ENCODE results near the gene MAP1S. TPM values are rescaled to one million over a fixed set of nuclear protein-coding genes. Genes with fewer than 3 reads are reported as not detected.

MAP1S gene
- total RNA-seq, 2 donors from 2014 or later = 26.8 to 31.2 TPM

GRCh38 chr19:17751912-17752273, 32.6 kb downstream of the MAP1S start:
- Histone ChIP-seq H3K27me3 (no peaks in the 10 kb centered on the region), H3K36me3 (no peaks in the 10 kb centered on the region), H3K27ac (no peak overlapping the region), H3K4me1 (peaks cover 0 to 13% of the 10 kb centered on the region in 2 donors), H3K9me3 (no peaks in the 10 kb centered on the region), H3K4me3 (no peak overlapping the region)
- no peak for DNase-seq (ENCODE audit: low spot score)
- no peak for TF ChIP-seq CTCF (IDR thresholded peaks at IDR 0.05)

GRCh38 chr19:17752865-17753639, 33.8 kb downstream of the MAP1S start:
- Histone ChIP-seq H3K4me3 (no peak overlapping the region), H3K36me3 (no peaks in the 10 kb centered on the region), H3K27me3 (no peaks in the 10 kb centered on the region), H3K4me1 (peaks cover 0 to 3% of the 10 kb centered on the region in 2 donors), H3K27ac (no peak overlapping the region), H3K9me3 (no peaks in the 10 kb centered on the region)
- DNase-seq (ENCODE audit: low spot score) = no peak
- no peak for TF ChIP-seq CTCF (IDR thresholded peaks at IDR 0.05)

GRCh38 chr19:17753976-17754375, 34.7 kb downstream of the MAP1S start:
- DNase-seq (ENCODE audit: low spot score) = no peak
- H3K36me3 ChIP-seq = no peaks in the 10 kb centered on the region
- H3K4me1 ChIP-seq = no peaks in the 10 kb centered on the region
- TF ChIP-seq CTCF (IDR thresholded peaks at IDR 0.05) = no peak
- H3K4me3 ChIP-seq = no peak overlapping the region
- H3K27ac ChIP-seq = no peak overlapping the region
- no peaks in the 10 kb centered on the region for H3K9me3 ChIP-seq
- H3K27me3 ChIP-seq = no peaks in the 10 kb centered on the region

- TF ChIP-seq CTCF (IDR thresholded peaks at IDR 0.05) = no peak
- Histone ChIP-seq H3K9me3 (no peaks in the 10 kb centered on the region), H3K4me1 (no peaks in the 10 kb centered on the region), H3K27me3 (no peaks in the 10 kb centered on the region), H3K4me3 (no peak overlapping the region), H3K27ac (no peak overlapping the region), H3K36me3 (no peaks in the 10 kb centered on the region)
- DNase-seq (ENCODE audit: low spot score) = no peak
These were observed 35.6 kb downstream of the MAP1S start for GRCh38 chr19:17754634-17755442.

- no peak for TF ChIP-seq CTCF (IDR thresholded peaks at IDR 0.05)
- Histone ChIP-seq H3K27ac (no peak overlapping the region), H3K36me3 (no peaks in the 10 kb centered on the region), H3K4me1 (no peaks in the 10 kb centered on the region), H3K27me3 (no peaks in the 10 kb centered on the region), H3K9me3 (no peaks in the 10 kb centered on the region), H3K4me3 (no peak overlapping the region)
- no peak for DNase-seq (ENCODE audit: low spot score)
These were observed 36.2 kb downstream of the MAP1S start for GRCh38 chr19:17755443-17755890.
